NCI-H2171 treated with DMSO at 0.1 percent for 48 hours (cell line): ENCODE results near the gene HMG20B.

Source experiments
- DNase-seq: peaks from one replicate; lab custom pipeline; 2025; lab: John Stamatoyannopoulos, UW

The HMG20B gene

GRCh38 chr19:3585301-3586126, 12.8 kb downstream of the HMG20B start, which contains the start of gene GIPC3:
TSS of gene GIPC3 (plus strand) at chr19:3585478. CDS start at chr19:3585598, 120 bp downstream.
- no peak for DNase-seq

GRCh38 chr19:3586127-3586626, 13.4 kb downstream of the HMG20B start:
- no peak for DNase-seq

- DNase-seq: no peak
These were observed 14.1 kb downstream of the HMG20B start for GRCh38 chr19:3586707-3587346.

- DNase-seq: no peak
These were observed 16.7 kb downstream of the HMG20B start for GRCh38 chr19:3589439-3589838.

- DNase-seq: no peak
These were observed 17.2 kb downstream of the HMG20B start for GRCh38 chr19:3589949-3590348.

- DNase-seq: no peak
These were observed 18.4 kb downstream of the HMG20B start for GRCh38 chr19:3590991-3591659.

GRCh38 chr19:3591876-3592613, 19.3 kb downstream of the HMG20B start:
- DNase-seq: no peak

GRCh38 chr19:3593156-3593555, 20.4 kb downstream of the HMG20B start:
- no peak for DNase-seq

- no peak for DNase-seq
These were observed 22.8 kb downstream of the HMG20B start for GRCh38 chr19:3595521-3596061.

GRCh38 chr19:3599776-3600187, 27.0 kb downstream of the HMG20B start:
- no peak for DNase-seq

GRCh38 chr19:3601021-3601420, 28.3 kb downstream of the HMG20B start:
- no peak for DNase-seq

GRCh38 chr19:3603121-3603811, 30.5 kb downstream of the HMG20B start:
- DNase-seq: no peak

- DNase-seq: no peak
These were observed 31.7 kb downstream of the HMG20B start for GRCh38 chr19:3604227-3604986.

GRCh38 chr19:3604987-3605343, 32.2 kb downstream of the HMG20B start:
- DNase-seq: no peak

- no peak for DNase-seq
These were observed 32.6 kb downstream of the HMG20B start for GRCh38 chr19:3605361-3605760.

- DNase-seq: peak; percentile 30
These were observed 33.0 kb downstream of the HMG20B start for GRCh38 chr19:3605770-3606169.

- DNase-seq: peak; percentile 16
These were observed 33.5 kb downstream of the HMG20B start for GRCh38 chr19:3606174-3606689.

GRCh38 chr19:3606690-3607289, 34.0 kb downstream of the HMG20B start, which contains the start of gene TBXA2R:
TSS of gene TBXA2R (minus strand) at chr19:3606875. CDS start at chr19:3600634, 6,241 bp downstream.
- peak; percentile 35 for DNase-seq

GRCh38 chr19:3607303-3608078, 34.7 kb downstream of the HMG20B start:
- DNase-seq: no peak
